WI38 (cell line): ENCODE results near the gene OR5K2.

ENCODE experiments used
- H3K4me3 ChIP-seq: 2 replicates; pipeline ENCODE4 v1.5.1; 2011; ENCODE audit warnings: low read depth, mild to moderate bottlenecking, control low read depth, low read length
- TF ChIP-seq, protein P1 (sequence below): IDR thresholded peaks from 2 replicates; pipeline ENCODE4 v1.5.1; 2012; ENCODE audit warnings: low read depth, mild to moderate bottlenecking, control low read depth, low read length

Gene OR5K2

DNA sequence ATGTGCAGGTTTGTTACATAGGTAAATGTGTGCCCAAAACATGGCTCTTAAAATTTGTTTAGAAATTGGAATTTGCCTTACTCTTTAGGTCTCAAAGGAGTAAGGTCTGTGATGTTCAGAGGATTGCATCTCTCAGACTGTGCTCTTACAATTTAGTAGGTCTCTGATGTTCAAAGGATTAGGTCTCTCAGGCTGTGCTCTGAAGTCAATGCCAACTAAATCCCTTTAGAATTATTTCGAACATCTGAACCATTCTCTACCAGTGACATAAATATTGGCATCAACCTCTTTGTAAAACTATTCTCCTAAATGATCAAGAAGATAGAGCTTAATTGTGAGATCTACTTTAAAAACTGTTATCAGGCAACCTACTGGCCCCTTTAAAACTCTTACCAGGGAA is 34.6 kb upstream of the OR5K2 start, which contains the start of gene OR5K1:
OR5K1 (plus strand) TSS at position 301 of the 400 bp plus-strand sequence. CDS start 6,376 bp downstream, outside the sequence.
- TF ChIP-seq, protein P1, sequence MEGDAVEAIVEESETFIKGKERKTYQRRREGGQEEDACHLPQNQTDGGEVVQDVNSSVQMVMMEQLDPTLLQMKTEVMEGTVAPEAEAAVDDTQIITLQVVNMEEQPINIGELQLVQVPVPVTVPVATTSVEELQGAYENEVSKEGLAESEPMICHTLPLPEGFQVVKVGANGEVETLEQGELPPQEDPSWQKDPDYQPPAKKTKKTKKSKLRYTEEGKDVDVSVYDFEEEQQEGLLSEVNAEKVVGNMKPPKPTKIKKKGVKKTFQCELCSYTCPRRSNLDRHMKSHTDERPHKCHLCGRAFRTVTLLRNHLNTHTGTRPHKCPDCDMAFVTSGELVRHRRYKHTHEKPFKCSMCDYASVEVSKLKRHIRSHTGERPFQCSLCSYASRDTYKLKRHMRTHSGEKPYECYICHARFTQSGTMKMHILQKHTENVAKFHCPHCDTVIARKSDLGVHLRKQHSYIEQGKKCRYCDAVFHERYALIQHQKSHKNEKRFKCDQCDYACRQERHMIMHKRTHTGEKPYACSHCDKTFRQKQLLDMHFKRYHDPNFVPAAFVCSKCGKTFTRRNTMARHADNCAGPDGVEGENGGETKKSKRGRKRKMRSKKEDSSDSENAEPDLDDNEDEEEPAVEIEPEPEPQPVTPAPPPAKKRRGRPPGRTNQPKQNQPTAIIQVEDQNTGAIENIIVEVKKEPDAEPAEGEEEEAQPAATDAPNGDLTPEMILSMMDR, result no peak

DNA sequence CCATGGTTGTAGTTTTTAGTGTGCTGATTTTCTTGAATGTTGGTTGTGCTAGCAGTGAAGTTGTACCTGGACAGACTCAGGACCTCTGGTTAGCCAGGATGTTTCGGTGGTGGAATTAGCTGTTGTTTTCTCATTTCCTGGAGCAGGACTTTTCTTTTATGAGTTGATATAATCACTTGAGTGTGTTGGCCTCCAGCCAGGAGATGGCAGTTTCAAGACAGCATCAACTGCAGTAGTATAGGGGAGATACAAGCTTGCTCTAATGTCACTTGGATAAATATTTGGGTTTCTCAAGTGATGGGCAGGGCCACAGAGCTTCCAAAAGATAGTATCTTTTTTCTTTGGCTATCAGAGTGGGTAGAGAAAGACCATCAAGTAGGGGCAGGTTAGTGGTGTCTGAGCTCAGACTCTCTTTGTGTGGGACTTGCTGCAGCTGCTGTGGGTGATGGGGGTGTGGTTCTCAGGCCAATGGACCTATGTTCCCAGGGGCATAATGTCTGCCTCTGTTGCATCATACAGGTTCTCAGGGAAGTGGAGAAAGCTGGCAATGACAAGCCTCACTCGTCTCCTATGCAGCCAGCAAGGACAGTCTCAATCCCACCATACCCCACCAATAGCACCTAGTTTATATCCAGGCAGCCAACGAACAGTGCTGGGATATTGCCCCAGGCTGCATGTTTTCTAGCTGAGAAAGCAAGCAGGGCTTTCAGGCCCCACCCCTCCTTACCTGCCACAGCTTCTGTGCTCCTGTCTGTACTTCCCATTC is 14.6 kb upstream of the OR5K2 start:
- TF ChIP-seq, protein P1, result no peak
- H3K4me3 ChIP-seq, result no peak overlapping the region

More for the DNA sequence above, 34.6 kb upstream of the OR5K2 start, which contains the start of gene OR5K1:
- H3K4me3 ChIP-seq, result no peak within 1 kb of the TSS

DNA sequence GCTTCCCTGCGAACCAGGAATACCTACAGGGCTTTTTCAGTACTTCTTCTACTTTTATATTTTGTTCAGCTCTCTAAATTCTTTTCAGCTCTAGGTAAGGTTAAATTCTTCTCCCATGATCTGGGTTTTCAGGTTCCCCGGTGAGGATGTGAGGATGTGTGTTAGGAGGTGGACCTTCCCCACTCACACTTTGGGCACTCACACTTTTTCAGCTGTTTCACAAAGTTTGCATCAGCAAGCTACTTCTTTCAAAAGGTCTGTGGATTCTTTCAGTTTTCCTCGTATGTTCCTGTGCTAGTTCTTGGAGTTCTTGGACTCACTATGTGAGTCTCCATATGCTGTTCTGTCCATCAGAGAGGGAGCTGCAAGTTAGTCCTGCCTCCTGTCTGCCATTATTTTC is 13.9 kb upstream of the OR5K2 start:
- H3K4me3 ChIP-seq, result no peak overlapping the region
- TF ChIP-seq, protein P1, result no peak

DNA sequence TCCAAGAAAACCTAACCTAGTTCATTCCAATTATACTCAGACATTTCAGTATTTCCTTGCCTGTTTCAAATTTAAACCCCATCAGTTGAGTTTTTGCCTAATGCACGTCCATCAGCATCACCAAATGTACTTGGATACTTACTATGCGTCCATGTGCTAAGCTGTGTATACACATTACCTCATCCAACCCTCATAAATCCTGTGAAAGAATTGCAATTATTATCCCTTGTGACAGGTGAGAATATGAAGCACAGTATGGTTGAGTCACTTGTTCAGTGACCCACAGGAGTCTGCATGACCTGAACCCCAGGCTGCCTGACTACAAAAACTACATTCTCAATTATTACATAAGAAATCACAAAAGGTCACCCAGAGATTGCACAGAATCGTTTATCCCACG is 2.5 kb downstream of the OR5K2 start:
- TF ChIP-seq, protein P1, result no peak
- H3K4me3 ChIP-seq, result no peak overlapping the region

DNA sequence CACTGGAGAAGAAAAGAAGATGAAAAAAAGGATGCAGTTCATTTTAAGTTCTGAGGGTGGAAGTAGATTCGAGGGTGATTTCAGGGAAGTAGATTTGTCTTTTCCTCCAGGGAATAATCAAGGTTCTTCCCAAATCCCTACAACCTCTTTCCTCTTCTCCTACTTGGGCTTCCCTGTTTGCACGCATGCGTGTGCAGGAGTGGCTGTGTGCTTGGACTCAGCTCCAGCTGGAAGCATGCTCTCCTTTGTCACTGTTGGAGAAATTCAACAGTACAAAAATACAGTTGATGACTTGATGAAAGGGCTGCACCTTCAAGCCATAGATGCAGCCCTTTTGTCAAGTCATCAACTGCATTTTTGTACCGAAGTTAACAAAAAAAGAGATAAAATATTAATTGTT is 3.8 kb downstream of the OR5K2 start:
- H3K4me3 ChIP-seq, result no peak overlapping the region
- TF ChIP-seq, protein P1, result no peak

DNA sequence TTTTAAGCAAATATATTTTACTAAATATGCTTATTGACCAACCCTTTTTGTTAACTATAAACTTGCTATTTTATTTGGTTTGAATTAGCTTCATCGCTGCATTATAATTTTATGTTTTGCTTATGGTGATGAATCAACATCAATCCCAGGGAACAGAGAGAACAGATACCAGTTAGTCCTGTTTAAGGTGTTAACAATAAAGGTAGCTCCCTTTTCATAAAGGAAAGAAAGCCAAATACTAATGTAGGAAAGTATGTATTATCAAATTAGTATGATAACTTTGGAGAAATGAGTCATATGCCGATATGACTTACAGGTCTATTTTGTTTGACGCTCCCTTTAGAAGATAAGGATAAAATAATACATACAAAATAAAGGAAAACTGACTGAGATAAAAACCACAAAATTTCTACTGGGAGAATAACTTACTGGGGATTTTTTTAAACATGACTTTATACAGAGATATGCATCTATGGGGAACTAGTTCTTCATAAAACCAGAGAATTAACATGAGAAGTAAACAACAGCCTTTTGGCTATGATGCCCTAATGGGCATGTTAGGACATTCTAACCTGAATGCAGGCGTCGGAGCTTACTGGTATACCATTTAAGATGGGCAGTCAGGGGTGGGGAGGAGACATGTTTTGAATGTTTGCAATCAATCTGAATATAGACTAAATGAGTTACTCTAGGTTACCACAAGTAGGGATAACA is 4.5 kb downstream of the OR5K2 start:
- TF ChIP-seq, protein P1, result no peak
- H3K4me3 ChIP-seq, result no peak overlapping the region

DNA sequence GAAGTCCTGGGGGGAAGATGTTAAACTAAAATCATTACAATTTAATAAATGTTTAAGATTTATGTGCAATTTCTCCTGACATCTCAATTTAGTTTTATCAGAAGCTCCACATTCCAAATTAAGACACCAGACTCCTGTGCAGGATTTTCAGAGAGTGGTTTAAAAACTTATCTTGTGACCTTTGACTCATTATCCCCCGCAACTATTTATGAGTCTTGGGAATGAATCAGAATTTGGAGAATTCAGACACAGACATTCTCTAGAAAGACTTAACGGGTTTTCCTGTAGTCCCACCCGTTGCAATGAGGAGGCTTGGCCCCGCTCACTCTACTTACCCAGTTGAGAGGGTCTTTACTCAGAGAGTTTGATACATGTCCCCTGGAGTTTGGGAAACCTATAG is 7.1 kb downstream of the OR5K2 start:
- H3K4me3 ChIP-seq, result no peak overlapping the region
- TF ChIP-seq, protein P1, result no peak
